GM19328 (cell line): ENCODE data around the gene COQ4.

Source experiments
- ATAC-seq: cut with Tn5 transposase; IDR thresholded peaks from one replicate; pipeline ENCODE4 v1.9.1; 2021; ENCODE audit warnings: mild to moderate bottlenecking, moderate library complexity; ENCODE audit not compliant: unreplicated experiment

The COQ4 gene

GRCh38 chr9:128340691-128341434 lies 18.2 kb downstream of the COQ4 start:
- ATAC-seq: peak; percentile 25

- no peak for ATAC-seq
Observed at GRCh38 chr9:128341435-128341849, 18.8 kb downstream of the COQ4 start.

GRCh38 chr9:128342971-128343680 lies 20.5 kb downstream of the COQ4 start:
- ATAC-seq: no peak

- no peak for ATAC-seq
Observed at GRCh38 chr9:128343855-128344254, 21.2 kb downstream of the COQ4 start.

- no peak for ATAC-seq
Observed at GRCh38 chr9:128344931-128345605, 22.4 kb downstream of the COQ4 start.

- no peak for ATAC-seq
Observed at GRCh38 chr9:128349125-128349524, 26.5 kb downstream of the COQ4 start.

GRCh38 chr9:128349772-128350171 lies 27.1 kb downstream of the COQ4 start:
- no peak for ATAC-seq

GRCh38 chr9:128355451-128355850 lies 32.8 kb downstream of the COQ4 start:
- ATAC-seq: no peak

- no peak for ATAC-seq
Observed at GRCh38 chr9:128358090-128358489, 35.5 kb downstream of the COQ4 start.

GRCh38 chr9:128358861-128359260 lies 36.2 kb downstream of the COQ4 start:
- ATAC-seq: no peak

- ATAC-seq: no peak
Observed at GRCh38 chr9:128360826-128361225, 38.2 kb downstream of the COQ4 start.

- ATAC-seq: no peak
Observed at GRCh38 chr9:128361296-128361985, 38.8 kb downstream of the COQ4 start.

GRCh38 chr9:128361986-128362646 lies 39.5 kb downstream of the COQ4 start:
- ATAC-seq: no peak

GRCh38 chr9:128362774-128363173 lies 40.1 kb downstream of the COQ4 start:
- ATAC-seq: no peak

GRCh38 chr9:128365525-128365924 lies 42.9 kb downstream of the COQ4 start:
- ATAC-seq: no peak

- ATAC-seq: no peak
Observed at GRCh38 chr9:128369024-128369706, 46.5 kb downstream of the COQ4 start.

GRCh38 chr9:128370367-128370751 lies 47.7 kb downstream of the COQ4 start:
- ATAC-seq: no peak

GRCh38 chr9:128370752-128371629 lies 48.4 kb downstream of the COQ4 start, which contains the start of gene URM1:
URM1 (plus strand) TSS chr9:128371374; CDS start chr9:128371381, 7 bp downstream.
- no peak for ATAC-seq

GRCh38 chr9:128371630-128372117 lies 49.0 kb downstream of the COQ4 start:
- no peak for ATAC-seq
